Glomerular visceral epithelial cell (primary cell): ENCODE measurements around the gene PLD2.

Source experiments
- DNase-seq: peaks from one replicate; pipeline ENCODE4 v3.0.0-alpha.2; 2016; ENCODE audit errors: extremely low spot score

PLD2 gene, protein sequence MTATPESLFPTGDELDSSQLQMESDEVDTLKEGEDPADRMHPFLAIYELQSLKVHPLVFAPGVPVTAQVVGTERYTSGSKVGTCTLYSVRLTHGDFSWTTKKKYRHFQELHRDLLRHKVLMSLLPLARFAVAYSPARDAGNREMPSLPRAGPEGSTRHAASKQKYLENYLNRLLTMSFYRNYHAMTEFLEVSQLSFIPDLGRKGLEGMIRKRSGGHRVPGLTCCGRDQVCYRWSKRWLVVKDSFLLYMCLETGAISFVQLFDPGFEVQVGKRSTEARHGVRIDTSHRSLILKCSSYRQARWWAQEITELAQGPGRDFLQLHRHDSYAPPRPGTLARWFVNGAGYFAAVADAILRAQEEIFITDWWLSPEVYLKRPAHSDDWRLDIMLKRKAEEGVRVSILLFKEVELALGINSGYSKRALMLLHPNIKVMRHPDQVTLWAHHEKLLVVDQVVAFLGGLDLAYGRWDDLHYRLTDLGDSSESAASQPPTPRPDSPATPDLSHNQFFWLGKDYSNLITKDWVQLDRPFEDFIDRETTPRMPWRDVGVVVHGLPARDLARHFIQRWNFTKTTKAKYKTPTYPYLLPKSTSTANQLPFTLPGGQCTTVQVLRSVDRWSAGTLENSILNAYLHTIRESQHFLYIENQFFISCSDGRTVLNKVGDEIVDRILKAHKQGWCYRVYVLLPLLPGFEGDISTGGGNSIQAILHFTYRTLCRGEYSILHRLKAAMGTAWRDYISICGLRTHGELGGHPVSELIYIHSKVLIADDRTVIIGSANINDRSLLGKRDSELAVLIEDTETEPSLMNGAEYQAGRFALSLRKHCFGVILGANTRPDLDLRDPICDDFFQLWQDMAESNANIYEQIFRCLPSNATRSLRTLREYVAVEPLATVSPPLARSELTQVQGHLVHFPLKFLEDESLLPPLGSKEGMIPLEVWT

DNA sequence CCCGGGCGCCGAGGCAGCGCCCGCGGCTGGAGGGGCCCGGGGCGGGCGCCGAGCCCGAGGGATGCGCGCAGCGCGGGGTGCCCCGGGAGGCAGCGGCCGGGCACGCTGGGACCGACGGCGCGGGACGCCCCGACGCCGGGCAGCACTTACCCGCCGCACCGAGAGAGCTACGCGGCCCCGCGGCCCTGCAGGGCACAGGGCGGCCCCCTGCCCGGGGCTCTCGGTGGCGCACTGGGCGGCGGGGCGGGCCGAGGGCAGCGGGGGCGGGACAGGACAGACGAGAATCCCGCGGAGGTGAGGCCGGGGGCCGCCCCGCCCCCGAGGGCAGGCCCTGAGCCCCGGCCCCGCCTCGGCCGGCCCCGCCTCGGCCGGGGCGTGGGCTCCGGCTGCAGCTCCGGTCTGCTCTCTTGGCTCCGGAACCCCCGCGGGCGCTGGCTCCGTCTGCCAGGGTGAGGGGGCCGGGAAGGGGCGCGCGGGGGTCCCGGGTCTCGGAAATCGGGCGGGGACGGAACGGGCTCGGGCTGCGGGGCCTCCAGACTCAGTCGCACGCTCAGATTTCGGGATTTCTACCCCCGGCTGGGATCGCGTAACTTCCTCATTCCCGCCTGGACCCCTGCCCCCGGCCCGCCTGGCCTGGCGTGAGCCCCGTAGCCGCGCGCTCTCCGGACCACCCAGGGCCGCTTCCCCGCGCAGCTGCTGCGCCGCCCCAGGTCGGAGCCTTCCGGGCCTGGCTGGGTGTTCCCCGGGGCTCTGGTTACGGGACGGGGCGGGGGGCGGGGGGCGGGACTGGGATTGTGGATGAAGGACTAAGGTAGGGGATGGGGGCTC, at the start of gene PLD2:
TSS of gene PLD2 (plus strand) at position 376 of the 828 bp plus-strand sequence. CDS start 621 bp downstream, outside the sequence.
- peak; percentile 88 for DNase-seq

DNA sequence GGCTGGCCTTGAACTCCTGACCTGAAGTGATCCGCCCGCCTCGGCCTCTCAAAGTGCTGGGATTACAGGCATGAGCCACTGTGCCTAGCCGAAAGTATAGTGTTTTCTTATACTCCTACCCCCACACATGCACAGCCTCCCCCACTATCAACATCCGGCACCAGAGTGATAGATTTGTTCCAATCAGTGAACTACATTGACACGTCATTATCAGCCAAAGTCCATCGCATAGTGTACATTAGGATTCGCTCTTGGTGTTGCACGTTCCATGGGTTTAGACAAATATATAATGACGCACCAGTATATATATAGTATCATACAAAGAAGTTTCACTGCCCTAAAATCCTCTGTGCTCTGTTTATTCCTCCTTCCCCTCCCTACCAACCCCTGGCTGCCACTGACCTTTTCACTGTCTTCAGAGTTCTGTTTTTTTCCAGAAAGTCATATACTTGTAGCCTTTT, 47.1 kb upstream of the PLD2 start:
- DNase-seq: no peak

- DNase-seq: no peak
Measured at GRCh38 chr17:4764595-4764994, 42.4 kb upstream of the PLD2 start.

DNA sequence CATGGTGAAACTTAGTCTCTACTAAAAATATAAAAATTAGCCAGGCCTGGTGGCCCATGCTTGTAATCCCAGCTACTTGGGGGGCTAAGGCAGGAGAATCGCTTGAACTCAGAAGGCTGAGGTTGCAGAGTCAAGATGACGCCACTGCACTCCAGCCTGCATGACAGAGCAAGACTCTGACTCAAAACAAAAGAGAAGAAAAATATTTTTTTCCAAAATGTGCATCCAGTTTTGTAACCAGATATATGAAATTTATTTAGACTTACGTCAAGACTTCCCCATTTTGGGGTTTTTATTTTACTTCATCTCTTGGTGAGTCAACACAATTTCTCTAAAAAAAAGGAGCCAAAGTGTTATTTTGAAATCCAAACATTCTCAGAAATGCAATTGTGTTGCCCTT, 40.8 kb upstream of the PLD2 start:
- DNase-seq: no peak

GRCh38 chr17:4766723-4767122, 40.2 kb upstream of the PLD2 start:
- no peak for DNase-seq

GRCh38 chr17:4768298-4768697, 38.7 kb upstream of the PLD2 start:
- no peak for DNase-seq

DNA sequence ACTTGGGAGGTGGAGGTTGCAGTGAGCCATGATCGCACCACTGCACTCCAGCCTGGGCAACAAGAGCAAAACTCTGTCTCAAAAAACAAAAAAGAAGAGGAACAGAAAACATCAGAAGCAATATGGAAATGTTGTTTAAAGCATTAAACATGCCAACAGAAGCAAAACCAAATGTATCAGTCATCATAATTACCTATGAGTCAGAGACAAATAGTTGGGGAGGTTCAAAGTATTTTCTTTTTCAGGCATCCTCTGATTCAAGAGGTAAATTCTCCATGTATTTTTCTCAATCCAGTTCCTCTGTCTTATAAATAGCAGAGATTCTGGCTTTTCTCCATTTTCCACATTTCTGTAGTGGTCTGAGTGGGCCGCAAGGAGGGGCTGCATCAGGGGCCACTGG, 37.3 kb upstream of the PLD2 start:
- no peak for DNase-seq

DNA sequence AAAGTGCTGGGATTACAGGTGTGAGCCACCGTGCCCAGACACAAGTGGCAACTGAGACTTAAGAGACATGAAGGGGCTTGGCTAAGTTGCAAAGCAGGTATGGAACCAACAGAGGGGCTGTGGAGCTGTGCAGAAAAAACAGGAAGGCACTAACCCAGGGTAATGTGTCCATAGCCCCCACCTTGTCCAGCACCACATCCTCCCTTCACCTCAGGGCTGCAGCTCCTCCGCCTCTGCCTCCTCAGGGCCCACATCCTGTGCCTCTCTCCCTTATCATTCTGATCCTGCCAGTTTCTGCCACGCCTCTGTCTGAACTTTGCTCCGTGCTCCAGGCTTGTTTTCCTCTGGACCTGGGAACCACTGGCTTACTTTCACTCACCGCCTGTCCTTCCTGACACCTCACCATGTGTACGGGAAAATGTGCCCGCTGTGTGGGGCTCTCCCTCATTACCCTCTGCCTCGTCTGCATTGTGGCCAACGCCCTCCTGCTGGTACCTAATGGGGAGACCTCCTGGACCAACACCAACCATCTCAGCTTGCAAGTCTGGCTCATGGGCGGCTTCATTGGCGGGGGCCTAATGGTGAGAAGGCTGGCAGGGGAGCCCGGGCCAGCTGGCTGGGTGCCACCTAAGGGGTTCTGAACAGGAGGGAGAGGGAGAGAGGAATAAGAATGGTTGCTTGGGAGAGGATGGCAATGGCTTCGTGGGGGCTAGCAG, 35.3 kb upstream of the PLD2 start, which contains the start of gene TM4SF5:
TSS of gene TM4SF5 (plus strand) at position 368 of the 716 bp plus-strand sequence. CDS start at position 405, 37 bp downstream.
- DNase-seq: no peak

DNA sequence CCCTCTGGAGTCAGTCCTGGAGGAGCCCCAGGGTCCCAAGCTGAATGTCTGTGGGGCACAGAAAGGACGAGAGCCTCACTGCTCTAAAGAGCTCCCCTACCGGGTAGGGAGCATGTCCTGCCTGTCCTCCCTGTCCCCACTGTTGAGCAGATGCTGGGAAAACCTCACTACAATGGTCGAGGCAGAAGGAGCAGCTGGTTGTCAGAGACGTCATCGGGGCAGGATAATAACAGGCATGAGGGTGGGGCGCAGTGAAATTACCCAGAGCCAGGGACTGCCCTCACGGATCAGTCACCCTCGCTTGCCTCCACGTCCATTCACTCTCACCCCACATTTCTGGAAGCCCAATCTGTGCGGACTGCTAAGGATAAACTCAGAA, 34.7 kb upstream of the PLD2 start:
- DNase-seq: no peak

GRCh38 chr17:4777969-4778760, 28.8 kb upstream of the PLD2 start:
- DNase-seq: no peak

DNA sequence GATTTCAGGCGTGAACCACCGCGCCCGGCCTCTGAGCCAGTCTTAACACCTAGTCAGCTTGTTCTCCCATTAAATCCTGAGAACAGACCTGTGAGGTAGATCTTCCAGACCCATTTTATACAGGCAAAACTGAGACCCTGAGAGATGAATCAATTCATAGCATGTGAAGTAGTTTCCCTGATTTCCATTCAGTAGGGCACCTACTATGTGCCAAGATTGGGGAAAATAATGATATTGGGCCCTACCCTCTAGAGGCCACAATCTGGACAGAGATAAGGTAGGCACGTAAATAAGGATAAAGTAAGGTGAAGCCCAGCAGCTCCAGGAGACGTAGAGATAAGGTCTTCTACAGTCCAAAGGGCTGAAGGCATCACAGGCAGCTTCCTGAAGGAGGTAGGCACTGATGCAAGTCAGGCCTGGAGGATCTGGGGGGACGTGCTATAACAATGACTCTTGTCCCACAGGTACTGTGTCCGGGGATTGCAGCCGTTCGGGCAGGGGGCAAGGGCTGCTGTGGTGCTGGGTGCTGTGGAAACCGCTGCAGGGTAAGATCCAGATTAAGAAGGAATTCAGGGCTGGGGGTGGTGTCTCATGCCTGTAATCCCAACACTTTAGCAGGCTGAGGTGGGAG, 26.5 kb upstream of the PLD2 start:
- DNase-seq: no peak

- DNase-seq: no peak
Measured at GRCh38 chr17:4782652-4783051, 24.3 kb upstream of the PLD2 start.

DNA sequence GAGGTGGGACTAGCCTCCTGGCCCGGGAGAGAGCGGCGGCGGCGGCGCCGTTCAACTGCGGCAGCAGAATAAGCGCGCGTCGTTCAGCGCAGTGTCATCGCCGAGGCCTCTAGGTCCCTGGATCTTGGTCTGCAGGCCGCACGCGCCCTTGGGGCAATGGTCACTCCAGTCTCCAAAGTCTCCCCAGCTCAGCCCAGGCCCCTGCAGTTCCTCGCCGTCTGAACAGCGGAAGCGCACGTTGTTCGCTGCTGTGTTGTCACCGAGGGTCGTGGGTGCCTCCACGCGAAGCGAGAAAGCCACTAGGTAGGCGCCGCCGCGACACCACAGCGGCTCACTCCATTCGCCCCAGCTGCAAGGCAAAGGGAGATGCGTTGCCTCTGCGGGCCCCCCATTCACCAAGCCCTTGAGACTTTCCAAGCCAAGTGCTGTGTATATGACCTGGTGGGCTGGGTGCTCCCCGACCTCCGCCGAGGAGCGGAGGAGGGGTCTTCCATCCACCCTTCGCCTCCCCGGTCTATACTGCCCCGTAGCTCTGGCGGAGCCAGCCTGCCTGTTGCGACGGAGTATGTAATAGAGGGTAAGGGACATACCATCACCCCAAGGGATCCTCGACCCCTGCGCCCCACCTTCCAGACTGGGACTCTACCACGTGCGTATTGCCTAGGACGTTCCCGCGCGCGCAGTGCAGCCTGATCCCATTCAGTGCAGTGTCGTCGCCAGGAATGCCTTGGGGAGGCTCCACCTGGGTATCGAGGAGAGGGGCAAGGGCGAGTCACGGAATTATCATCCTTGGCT, 21.4 kb upstream of the PLD2 start:
- DNase-seq: no peak

DNA sequence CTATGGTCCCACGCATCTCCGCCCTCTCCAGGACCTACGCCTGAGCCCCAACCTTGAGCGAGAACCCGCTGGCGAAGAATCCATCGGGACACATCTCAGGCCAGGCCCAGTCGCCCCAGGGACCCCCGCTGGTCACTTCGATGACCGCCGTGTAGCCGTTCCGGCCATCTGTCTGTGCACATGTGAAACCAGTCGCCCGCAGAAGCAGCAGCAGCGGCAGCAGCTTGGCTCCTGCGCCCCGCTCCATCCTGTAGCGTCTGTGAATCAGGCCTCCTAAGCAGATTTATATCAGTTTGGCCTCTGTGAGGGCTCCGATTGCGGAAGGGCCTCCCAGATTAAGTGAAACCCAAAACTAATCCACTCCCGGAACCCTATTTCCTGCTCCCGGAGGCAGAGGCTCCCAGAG, 20.8 kb upstream of the PLD2 start, which contains the start of gene VMO1:
TSS of gene VMO1 (minus strand) at position 259 of the 406 bp plus-strand sequence. CDS start at position 247, 12 bp downstream.
- no peak for DNase-seq

GRCh38 chr17:4786516-4786915, 20.4 kb upstream of the PLD2 start:
- no peak for DNase-seq

- DNase-seq: no peak
Measured at GRCh38 chr17:4788159-4788806, 18.7 kb upstream of the PLD2 start.

GRCh38 chr17:4788807-4789700, 17.9 kb upstream of the PLD2 start, which contains the start of gene GLTPD2:
GLTPD2 (plus strand) TSS chr17:4788964; CDS start chr17:4789012, 48 bp downstream.
- DNase-seq: no peak
